ENCODE measurements around the gene DMRT1.
"Not testable (repeated sequence)": the region's sequence is repeated elsewhere in the genome, so short reads cannot be mapped to it uniquely, and the experiment has no call there.

DMRT1 gene

GRCh38 chr9:860706-861105 is 19.2 kb downstream of the DMRT1 start:
- no peak for DNase-seq

- not testable (repeated sequence) for DNase-seq
These were observed 20.0 kb downstream of the DMRT1 start for GRCh38 chr9:861525-861924.

DNA sequence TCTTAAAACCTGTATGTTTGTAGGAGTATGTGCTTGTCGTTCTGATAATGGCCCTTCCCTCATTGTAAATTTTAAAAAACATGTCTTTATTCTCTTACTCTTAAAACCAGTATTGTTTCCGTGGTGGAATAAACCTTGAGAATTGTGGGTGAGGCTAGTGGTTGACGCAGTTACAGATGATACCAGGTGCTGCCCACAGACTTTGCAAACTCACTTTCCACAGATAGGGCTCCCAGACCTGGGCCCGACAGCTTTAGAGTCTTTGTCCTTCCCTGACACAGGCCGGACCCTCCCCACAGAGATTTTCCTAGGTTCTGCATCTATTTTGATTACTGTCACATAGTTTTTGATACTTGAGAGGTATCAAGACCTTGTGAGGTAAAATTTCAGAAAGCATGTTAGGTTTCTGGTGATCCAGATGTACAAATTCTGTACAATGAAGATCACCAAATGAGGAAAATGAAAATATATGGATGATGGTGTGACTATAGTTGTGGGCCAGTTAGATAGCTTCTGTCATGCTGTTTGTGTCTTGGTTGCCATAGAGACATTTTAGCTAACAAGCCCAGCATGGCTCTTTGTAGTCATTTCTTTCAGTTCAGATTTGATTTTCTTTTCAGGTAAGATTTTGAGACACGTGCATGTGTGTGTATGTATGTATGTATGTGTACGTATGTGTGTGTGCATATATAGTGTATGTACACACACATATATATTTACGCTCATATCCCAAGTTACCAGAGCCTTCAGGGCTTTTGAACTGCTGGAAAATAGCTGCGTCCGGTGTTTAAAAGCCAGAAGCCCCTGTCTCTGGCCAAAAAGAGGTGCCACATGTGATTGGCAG is 33.8 kb downstream of the DMRT1 start:
- no peak for DNase-seq

DNA sequence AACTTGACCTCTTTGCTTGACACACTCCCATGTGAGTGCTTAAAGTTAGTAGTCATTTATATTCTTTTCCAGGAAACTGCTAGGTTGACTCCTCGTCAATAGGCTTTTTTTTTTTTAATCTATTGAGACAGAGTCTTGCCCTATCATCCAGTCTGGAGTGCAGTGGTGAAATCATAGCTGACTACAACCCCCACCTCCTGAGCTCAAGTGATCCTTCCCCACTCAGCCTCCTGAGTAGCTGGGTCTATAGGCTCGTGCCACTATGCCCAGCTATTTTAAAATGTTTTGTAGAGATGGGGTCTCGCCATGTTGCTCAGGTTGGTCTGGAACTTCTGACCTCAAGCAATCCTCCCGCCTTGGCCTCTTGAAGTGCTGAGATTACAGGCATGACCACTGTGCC is 34.9 kb downstream of the DMRT1 start:
- no peak for DNase-seq

- DNase-seq: no peak
These were observed 36.7 kb downstream of the DMRT1 start for GRCh38 chr9:878239-878638.

DNA sequence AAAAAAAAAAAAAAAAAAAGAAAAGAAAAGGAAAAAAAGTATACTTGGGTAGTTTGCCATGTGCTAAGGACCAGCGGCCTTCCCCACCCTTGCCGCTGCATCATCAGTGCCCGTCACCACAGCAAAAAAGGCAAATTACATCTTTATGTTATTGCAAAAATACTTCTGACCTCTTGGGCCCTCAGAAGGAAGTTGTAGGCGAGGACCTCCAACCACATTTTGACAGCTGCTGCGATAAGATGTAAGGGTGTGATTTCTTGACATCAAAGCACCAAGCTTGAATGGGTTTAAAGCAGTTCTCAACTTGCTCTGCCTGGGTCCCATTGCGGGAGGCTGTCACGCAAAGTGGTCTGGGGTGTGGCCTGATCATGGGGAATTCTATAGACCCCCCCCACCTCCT is 39.2 kb downstream of the DMRT1 start:
- DNase-seq: no peak

DNA sequence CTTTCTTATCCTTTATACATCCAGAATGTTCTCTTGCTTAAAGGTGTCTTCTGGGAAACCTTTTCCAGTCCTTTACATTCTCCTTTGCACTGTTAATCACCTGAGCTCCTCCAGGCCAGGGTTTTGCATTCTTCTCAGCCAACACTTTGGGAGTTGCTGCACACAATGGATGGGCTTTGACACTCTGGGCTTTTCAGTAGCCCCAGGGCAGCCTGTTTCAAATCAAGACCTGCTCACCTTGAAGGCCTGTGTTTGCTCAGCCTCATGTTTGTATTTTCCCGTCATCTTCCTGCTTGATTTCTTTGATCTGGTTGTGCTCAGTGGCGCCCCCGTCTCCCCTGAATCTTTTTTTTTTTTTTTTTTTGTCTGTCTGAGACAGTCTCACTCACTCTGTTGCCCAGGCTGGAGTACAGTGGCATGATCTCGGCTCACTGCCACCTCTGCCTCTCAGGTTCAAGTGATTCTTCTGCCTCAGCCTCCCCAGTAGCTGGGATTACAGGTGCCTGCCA is 41.0 kb downstream of the DMRT1 start:
- no peak for DNase-seq

GRCh38 chr9:883011-883410 is 41.5 kb downstream of the DMRT1 start:
- DNase-seq: no peak

DNA sequence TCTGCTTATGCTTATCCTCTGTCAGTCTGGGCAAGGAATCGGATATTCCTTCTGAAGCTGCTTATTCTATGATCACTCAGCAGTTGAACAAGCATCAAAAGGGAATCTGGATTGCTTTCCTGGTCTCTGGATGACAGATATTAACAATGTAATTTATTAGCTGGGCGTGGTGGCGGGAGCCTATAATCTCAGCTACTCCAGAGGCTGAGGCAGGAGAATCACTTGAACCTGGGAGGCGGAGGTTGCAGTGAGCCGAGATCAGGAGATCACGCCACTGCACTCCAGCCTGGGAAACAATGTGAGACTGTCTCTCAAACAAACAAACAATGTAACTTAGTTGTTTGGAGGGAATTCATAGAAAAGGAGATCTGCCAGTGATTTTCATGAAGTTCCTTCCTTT is 45.4 kb downstream of the DMRT1 start:
- DNase-seq: peak; percentile 48

GRCh38 chr9:892123-892522 is 50.6 kb downstream of the DMRT1 start:
- no peak for DNase-seq

- no peak for DNase-seq
These were observed 51.6 kb downstream of the DMRT1 start for GRCh38 chr9:893115-893514.

DNA sequence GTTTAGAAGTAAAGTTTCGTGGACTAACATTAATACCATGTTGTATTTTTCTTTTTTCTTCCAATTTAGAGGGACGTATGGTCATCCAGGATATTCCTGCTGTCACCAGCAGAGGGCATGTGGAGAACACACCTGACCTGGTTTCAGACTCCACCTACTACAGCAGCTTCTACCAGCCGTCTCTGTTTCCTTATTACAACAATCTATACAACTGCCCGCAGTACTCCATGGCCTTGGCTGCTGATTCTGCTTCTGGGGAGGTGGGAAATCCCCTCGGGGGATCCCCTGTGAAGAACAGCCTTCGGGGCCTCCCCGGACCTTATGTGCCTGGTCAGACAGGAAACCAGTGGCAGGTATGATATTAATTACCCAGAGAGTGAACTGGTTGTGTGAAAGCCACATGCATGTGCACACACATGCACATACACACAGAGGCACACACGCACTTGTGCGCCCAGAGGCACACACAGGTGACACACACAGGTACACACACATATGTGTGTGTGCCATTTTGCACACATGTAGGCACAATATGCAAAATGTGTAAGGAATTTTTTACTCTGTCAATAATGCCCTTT is 52.4 kb downstream of the DMRT1 start:
- DNase-seq: peak; percentile 83

DNA sequence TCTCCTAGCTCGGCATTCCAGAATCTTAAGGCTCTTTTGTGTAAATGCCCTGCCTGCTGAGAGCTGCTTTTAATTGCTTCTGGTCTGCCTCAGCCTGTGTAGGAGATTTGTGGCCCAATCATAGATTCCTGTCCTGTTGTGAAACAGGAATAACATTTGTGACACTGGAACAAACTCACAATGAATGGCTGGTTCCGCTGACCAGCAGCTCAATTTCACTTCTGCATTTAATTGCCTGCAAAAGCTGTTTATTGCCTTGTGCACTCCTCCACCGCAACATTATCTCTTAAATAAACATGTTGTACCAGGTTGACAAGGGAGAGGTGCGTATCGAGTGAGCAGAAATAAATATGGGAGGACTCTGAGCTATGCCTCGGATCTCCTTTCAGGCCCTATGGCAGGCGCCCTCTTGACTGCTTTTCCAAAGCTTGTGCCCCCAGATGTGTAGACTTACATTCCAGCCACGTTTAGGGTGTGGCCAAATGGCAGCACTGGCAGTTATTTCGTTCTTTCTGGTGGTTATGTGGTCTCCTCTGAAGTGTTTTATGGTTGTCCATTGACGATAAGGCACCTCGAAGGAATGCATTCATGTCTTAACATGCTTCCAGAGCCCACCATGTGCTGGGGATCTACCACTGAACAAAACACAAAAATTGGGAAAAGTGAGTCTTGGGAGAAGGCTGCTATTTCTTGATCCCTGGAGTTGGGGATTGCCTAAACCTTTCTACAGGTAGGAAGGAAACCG is 58.1 kb downstream of the DMRT1 start:
- DNase-seq: no peak

- no peak for DNase-seq
These were observed 62.4 kb downstream of the DMRT1 start for GRCh38 chr9:903886-904285.

DNA sequence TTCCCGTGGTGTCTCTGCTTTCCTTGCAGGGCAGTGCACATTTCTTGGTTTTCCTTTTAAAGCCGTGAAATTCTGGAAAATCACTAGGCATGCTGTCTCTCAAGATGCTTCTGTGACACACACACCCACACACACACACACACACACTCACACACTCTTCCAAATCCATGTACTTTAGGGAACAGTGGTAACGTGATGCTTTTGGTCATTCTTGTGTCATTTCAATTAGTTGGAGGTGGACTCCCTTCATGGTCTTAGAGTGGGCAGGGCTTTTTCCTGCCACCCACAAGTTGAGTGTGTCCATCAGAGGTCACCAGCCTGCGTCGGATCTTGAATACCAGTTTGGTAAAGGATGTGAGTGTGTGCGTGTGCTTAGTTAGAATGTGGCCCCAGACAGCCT is 64.4 kb downstream of the DMRT1 start:
- DNase-seq: no peak

DNA sequence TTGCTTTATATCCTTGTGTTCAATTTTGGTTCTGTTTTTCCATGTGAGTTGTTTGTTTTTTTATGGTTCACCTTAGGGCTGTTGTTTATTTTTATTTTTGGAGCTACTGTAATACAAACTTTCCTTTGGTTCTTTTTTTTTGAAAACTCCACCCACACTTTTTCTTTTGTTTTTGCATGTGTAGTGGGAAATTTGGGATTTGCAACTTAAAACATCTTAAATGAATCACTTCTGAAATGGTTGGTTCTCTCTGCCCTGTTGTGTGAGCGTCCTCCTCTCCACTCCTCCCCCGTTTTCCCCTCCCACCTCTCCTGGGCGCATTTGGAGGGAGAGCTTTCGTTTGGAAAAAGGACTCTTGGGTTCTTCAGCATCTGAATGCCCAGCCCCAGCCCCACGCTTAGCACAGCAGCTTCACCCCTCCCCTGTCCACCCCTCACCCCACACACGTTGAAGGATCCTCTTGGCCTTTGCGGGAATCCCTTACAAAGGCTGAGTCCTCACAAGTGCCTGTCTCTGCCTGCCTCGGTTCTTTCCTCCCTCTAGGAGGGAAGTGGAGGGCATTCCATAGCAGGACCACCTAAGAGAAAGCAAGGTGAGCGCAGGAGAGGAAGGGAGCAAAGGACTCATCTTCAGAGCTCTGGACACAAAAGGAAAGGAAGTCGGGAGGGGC is 67.2 kb downstream of the DMRT1 start:
- no peak for DNase-seq

DNA sequence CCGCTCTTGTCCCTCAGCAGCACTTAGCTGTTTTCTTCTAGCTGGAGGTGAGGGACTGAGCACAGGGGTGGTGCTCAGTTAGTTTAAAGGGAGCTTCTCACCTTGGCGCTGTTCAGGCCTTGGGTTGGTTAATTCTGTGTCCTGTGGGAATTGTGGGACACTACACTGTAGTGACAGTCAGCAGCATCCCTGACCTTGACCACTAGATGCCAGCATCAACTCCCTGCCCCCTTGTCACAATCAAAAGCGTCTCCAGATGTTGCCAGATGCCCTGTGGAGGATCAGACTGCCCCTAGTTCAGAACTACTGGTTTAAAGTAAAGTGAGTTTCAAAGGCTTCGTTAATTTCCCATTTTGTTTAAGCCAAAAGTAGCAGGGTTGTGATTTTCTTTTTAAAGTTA is 69.5 kb downstream of the DMRT1 start:
- DNase-seq: no peak

DNA sequence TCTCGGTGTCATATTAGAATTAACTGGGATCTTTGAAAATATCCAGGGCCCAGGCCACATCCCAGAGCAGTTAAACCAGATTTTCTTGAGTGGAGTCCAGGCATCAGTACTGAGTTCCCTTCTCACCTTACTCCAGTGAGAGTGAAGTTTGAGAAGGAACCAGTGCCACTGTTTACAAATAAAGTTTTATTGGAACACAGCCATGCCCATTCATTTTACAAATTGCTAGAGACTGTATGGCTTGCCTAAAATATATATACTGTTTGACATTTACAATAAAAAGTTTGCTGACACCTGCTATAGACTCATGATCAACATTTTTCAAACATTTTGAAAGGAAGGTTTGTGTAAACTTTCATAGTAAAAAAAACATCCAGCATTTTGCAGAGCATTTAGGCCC is 71.3 kb downstream of the DMRT1 start:
- DNase-seq: no peak

- not testable (repeated sequence) for DNase-seq
These were observed 72.0 kb downstream of the DMRT1 start for GRCh38 chr9:913526-913925.

- no peak for DNase-seq
These were observed 76.2 kb downstream of the DMRT1 start for GRCh38 chr9:917730-918129.

- DNase-seq: no peak
These were observed 79.4 kb downstream of the DMRT1 start for GRCh38 chr9:920927-921326.

DNA sequence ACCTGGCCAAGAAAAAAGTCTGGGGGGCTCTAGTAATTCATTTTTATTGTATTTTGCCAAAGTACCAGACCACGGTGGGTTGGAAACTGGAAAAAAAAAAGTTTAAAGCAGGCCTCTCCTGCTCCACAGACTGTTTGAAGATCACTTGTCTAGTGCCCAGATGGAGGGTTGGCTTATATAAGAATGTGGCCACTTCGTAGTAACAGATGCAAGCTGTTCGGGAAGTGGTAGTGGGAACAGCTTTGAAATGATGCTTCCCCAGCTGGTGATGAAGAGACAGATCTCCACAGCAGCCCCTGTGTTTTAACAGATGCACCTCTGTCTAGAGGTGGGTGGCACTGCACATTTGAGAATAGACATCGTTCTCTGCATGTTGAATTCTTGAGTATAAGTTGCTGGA is 80.7 kb downstream of the DMRT1 start:
- peak; percentile 59 for DNase-seq

- DNase-seq: no peak
These were observed 81.2 kb downstream of the DMRT1 start for GRCh38 chr9:922731-923130.

Data from NCI-H2171 treated with DMSO at 0.1 percent for 48 hours (cell line).